Neural cell (in vitro differentiated cells): ENCODE data around the gene DCBLD1. TPM values are rescaled to one million over a fixed set of nuclear protein-coding genes. Genes with fewer than 3 reads are reported as not detected.

Experiments used
- H2AFZ ChIP-seq: fragments of 200-600, 300-800 bp; sonication (generic), shearing (Covaris generic); 2 replicates; pipeline ENCODE4 v1.6.0; 2014; ENCODE audit warnings: low read depth, mild to moderate bottlenecking, antibody characterized with exemption, low read length, moderate library complexity
- H3F3A ChIP-seq: fragments of 200-600 bp; shearing (Covaris generic); 2 replicates; pipeline ENCODE4 v1.6.1; 2016; ENCODE audit warnings: mild to moderate bottlenecking, moderate library complexity, mixed read lengths, antibody characterized with exemption, low read length; ENCODE audit not compliant: insufficient read depth, poor library complexity, severe bottlenecking
- H3K27ac ChIP-seq: fragments of 200-600, 300-800 bp; sonication (generic), shearing (Covaris generic); 2 replicates; pipeline ENCODE4 v1.5.1; 2014; ENCODE audit warnings: mild to moderate bottlenecking, low read length, moderate library complexity
- H3K27me3 ChIP-seq: fragments of 300-800, 200-600 bp; sonication (generic), shearing (Covaris generic); 2 replicates; pipeline ENCODE4 v1.6.0; 2014; ENCODE audit warnings: mild to moderate bottlenecking, low read depth, low read length, moderate library complexity; ENCODE audit not compliant: insufficient read depth
- H3K36me3 ChIP-seq: fragments of 300-800, 200-600 bp; sonication (generic), shearing (Covaris generic); 2 replicates; pipeline ENCODE4 v1.5.1; 2014; ENCODE audit warnings: mild to moderate bottlenecking, antibody characterized with exemption, low read length, moderate library complexity; ENCODE audit not compliant: insufficient read depth
- H3K4me2 ChIP-seq: fragments of 300-800, 200-600 bp; sonication (generic), shearing (Covaris generic); 2 replicates; pipeline ENCODE4 v1.6.0; 2014; ENCODE audit warnings: mild to moderate bottlenecking, low read length
- H3K4me3 ChIP-seq: fragments of 300-800, 200-600 bp; sonication (generic), shearing (Covaris generic); 2 replicates; pipeline ENCODE4 v1.5.1; 2014; ENCODE audit warnings: mild to moderate bottlenecking, low read length, moderate library complexity
- H3K79me2 ChIP-seq: fragments of 200-600 bp; shearing (Covaris generic); replicated peaks from 2 replicates; pipeline ENCODE4 v1.6.0; 2014; ENCODE audit warnings: mild to moderate bottlenecking, low read length, moderate library complexity; ENCODE audit not compliant: insufficient read depth
- H3K9ac ChIP-seq: fragments of 300-800, 200-600 bp; sonication (generic), shearing (Covaris generic); 2 replicates; pipeline ENCODE4 v1.6.1; 2016; ENCODE audit warnings: mild to moderate bottlenecking, low read length, mixed read lengths
- H3K9me2 ChIP-seq: fragments of 200-600 bp; shearing (Covaris generic); 2 replicates; pipeline ENCODE4 v1.6.1; 2016; ENCODE audit warnings: mild to moderate bottlenecking, low read length, mixed read lengths; ENCODE audit not compliant: insufficient read depth
- H3K9me3 ChIP-seq: fragments of 200-600, 300-800 bp; sonication (generic), shearing (Covaris generic); 2 replicates; pipeline ENCODE4 v1.6.1; 2016; ENCODE audit warnings: mild to moderate bottlenecking, mixed run types, low read length, moderate library complexity, mixed read lengths
- H4K20me1 ChIP-seq: fragments of 200-600 bp; shearing (Covaris generic); 2 replicates; pipeline ENCODE4 v1.6.1; 2016; ENCODE audit warnings: mild to moderate bottlenecking, mixed run types; ENCODE audit not compliant: insufficient read depth
- CTCF ChIP-seq: fragments of 450-650 bp; IDR thresholded peaks from 2 replicates; pipeline ENCODE4 v1.5.1; 2014; ENCODE audit warnings: antibody characterized with exemption, mild to moderate bottlenecking, moderate library complexity; ENCODE audit not compliant: poor library complexity, severe bottlenecking
- EP300 ChIP-seq: fragments of 450-650 bp; conservative IDR thresholded peaks from 2 replicates; pipeline ENCODE4 v1.6.1; 2014; ENCODE audit warnings: antibody characterized with exemption, mild to moderate bottlenecking, moderate library complexity; ENCODE audit not compliant: poor library complexity, severe bottlenecking
- EZH2 ChIP-seq: fragments of 200-600, 300-800 bp; shearing (Covaris generic), sonication (generic); IDR thresholded peaks from 2 replicates; pipeline ENCODE4 v1.6.1; 2014; ENCODE audit warnings: antibody characterized with exemption, low read length, borderline replicate concordance, mild to moderate bottlenecking; ENCODE audit not compliant: insufficient read depth, poor library complexity, severe bottlenecking
- MXI1 ChIP-seq: fragments of 450-650 bp; conservative IDR thresholded peaks from 2 replicates; pipeline ENCODE4 v1.6.1; 2014; ENCODE audit warnings: antibody characterized with exemption, mild to moderate bottlenecking; ENCODE audit not compliant: poor library complexity, severe bottlenecking
- POLR2AphosphoS5 ChIP-seq: IDR thresholded peaks from 2 replicates; pipeline ENCODE4 v1.6.1; 2012
- RAD21 ChIP-seq: fragments of 450-650 bp; conservative IDR thresholded peaks from 2 replicates; pipeline ENCODE4 v1.6.1; 2014; ENCODE audit warnings: antibody characterized with exemption, mild to moderate bottlenecking, moderate library complexity
- REST ChIP-seq: IDR thresholded peaks from 2 replicates; pipeline ENCODE4 v1.6.1; 2012; ENCODE audit warnings: borderline replicate concordance
- SMC3 ChIP-seq: fragments of 450-650 bp; conservative IDR thresholded peaks from 2 replicates; pipeline ENCODE4 v1.6.1; 2014; ENCODE audit warnings: antibody characterized with exemption, mild to moderate bottlenecking, moderate library complexity; ENCODE audit not compliant: poor library complexity
- TAF1 ChIP-seq: IDR thresholded peaks from 2 replicates; pipeline ENCODE4 v1.6.1; 2012; ENCODE audit warnings: low read depth
- polyA plus RNA-seq: library from polyadenylated mRNA; depleted of rRNA; stranded (reverse); fragments of >200 nt; gene quantifications from 2 replicates; pipeline ENCODE4 v1.2.3, GENCODE V29; 2014
- small RNA-seq, 3 experiments: library from RNA; depleted of rRNA; stranded (forward); fragments of <200 nt; gene quantifications; one replicate each; pipeline ENCODE3, GENCODE V24; 2012

The DCBLD1 gene
- polyA plus RNA-seq, 1 donor from 2014 or later: 11.4 TPM

GRCh38 chr6:117597755-117598154 is 115.3 kb downstream of the DCBLD1 start:
- Histone ChIP-seq H3K79me2 (peaks cover 54% of the 10 kb centered on the region), H3K9me2 (no peaks in the 10 kb centered on the region), H4K20me1 (no peaks in the 10 kb centered on the region), H3K9ac (no peak overlapping the region), H3K9me3 (no peaks in the 10 kb centered on the region), H3F3A (no peaks in the 10 kb centered on the region), H3K4me3 (no peak overlapping the region), H2AFZ (no peak overlapping the region), H3K36me3 (peaks cover 5% of the 10 kb centered on the region), H3K4me2 (no peak overlapping the region), H3K27ac (no peak overlapping the region), H3K27me3 (no peaks in the 10 kb centered on the region)
- TF ChIP-seq POLR2AphosphoS5: no peak
- TF ChIP-seq CTCF: no peak
- TF ChIP-seq MXI1: no peak
- TF ChIP-seq SMC3: no peak
- no peak for TF ChIP-seq REST
- TF ChIP-seq RAD21: no peak
- TF ChIP-seq EZH2: no peak
- no peak for TF ChIP-seq TAF1
- no peak for TF ChIP-seq EP300

Small RNAs within 50 kb of the gene (small RNA-seq; reads per million reads assigned to genes)
- gene RNU6-253P: 0.10 to 0.90 (median 0.19) reads per million in 3 experiments

Other genes with a start within 250 kb of the DCBLD1 start
- gene VGLL2, start 217.1 kb upstream of the DCBLD1 start, polyA plus RNA-seq: not detected in 2 replicates
- not detected in 2 replicates for gene ROS1, start 56.7 kb upstream of the DCBLD1 start, polyA plus RNA-seq
- 63.1 and 69.2 TPM in 2 replicates for gene GOPC, start 119.8 kb downstream of the DCBLD1 start, polyA plus RNA-seq
- gene NUS1, start 192.8 kb downstream of the DCBLD1 start, polyA plus RNA-seq: 30.8 and 36.3 TPM in 2 replicates